Uterus (tissue), 2 donors: ENCODE data around the gene MT1A.

Experiments
- POLR2A ChIP-seq, 2 donors: fragments of 450-650 bp; IDR thresholded peaks; one replicate each; pipeline ENCODE4 v1.6.1; 2016; ENCODE audit warnings: antibody characterized with exemption in 2 of 2, mild to moderate bottlenecking in 1 of 2, moderate library complexity in 1 of 2
- TF ChIP-seq, protein P1 (sequence below), 4 experiments: fragments of 200-600 bp in 2 of 4; fragments of 450-650 bp in 2 of 4; sonication (generic) in 2 of 4; IDR thresholded peaks; one replicate each; pipeline ENCODE4 v1.5.1; 2016 to 2019; ENCODE audit warnings: antibody characterized with exemption in 4 of 4, mild to moderate bottlenecking in 2 of 4, moderate library complexity in 1 of 4

DNA sequence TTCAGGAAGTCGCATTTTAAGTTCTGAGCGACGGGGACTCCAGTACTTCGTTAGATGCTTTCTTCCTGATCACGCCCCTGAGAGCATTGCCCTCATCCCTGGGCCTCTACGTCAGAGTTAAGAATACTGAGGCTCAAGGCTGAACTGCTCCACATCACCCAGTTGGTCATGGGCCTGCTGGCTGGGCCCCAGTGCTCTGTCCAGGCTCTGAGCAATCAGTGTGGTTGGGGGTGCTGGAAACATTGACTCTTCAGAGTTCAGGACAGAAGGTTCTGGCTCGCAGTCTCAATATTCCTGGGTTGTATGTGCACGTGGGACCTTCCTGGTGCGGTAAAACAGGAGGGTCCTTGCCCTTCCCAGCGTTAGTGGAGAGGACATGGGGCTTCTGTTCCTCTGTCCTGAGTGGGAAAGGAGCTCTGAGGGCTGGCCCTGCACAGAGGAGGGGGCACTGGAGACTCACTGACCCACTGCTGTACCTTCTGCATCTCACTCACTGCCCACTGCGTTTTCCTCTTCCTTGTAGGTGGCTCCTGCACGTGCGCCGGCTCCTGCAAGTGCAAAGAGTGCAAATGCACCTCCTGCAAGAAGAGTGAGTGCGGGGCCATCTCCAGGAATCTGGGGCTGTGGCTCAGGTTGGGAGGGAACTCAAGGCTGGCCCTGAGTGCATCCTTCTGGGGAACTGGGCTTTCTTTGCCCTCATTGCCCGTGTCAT is 12.4 kb upstream of the MT1A start:
- TF ChIP-seq POLR2A (IDR thresholded peaks at IDR 0.05): no peak
- TF ChIP-seq, protein P1, sequence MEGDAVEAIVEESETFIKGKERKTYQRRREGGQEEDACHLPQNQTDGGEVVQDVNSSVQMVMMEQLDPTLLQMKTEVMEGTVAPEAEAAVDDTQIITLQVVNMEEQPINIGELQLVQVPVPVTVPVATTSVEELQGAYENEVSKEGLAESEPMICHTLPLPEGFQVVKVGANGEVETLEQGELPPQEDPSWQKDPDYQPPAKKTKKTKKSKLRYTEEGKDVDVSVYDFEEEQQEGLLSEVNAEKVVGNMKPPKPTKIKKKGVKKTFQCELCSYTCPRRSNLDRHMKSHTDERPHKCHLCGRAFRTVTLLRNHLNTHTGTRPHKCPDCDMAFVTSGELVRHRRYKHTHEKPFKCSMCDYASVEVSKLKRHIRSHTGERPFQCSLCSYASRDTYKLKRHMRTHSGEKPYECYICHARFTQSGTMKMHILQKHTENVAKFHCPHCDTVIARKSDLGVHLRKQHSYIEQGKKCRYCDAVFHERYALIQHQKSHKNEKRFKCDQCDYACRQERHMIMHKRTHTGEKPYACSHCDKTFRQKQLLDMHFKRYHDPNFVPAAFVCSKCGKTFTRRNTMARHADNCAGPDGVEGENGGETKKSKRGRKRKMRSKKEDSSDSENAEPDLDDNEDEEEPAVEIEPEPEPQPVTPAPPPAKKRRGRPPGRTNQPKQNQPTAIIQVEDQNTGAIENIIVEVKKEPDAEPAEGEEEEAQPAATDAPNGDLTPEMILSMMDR (IDR thresholded peaks at IDR 0.05): no peak
